Renal cortical epithelial cell (primary cell): ENCODE measurements around the gene ABCD3. TPM values are rescaled to one million over a fixed set of nuclear protein-coding genes. Genes with fewer than 3 reads are reported as not detected.
A peak's percentile ranks its signal among the peaks of the same experiment; 100 is the strongest.
"Not testable (repeated sequence)": the region's sequence is repeated elsewhere in the genome, so short reads cannot be mapped to it uniquely, and the experiment has no call there.

Experiments used
- DNase-seq: peaks from one replicate; pipeline ENCODE4 v3.0.0-alpha.2; 2011; ENCODE audit warnings: low read depth
- total RNA-seq: library from RNA; depleted of rRNA; stranded (reverse); fragments of >200 nt; gene quantifications from 2 replicates; pipeline ENCODE4 v1.2.3, GENCODE V29; 2014

The ABCD3 gene
- total RNA-seq = 66.9 and 77.2 TPM in 2 replicates

DNA sequence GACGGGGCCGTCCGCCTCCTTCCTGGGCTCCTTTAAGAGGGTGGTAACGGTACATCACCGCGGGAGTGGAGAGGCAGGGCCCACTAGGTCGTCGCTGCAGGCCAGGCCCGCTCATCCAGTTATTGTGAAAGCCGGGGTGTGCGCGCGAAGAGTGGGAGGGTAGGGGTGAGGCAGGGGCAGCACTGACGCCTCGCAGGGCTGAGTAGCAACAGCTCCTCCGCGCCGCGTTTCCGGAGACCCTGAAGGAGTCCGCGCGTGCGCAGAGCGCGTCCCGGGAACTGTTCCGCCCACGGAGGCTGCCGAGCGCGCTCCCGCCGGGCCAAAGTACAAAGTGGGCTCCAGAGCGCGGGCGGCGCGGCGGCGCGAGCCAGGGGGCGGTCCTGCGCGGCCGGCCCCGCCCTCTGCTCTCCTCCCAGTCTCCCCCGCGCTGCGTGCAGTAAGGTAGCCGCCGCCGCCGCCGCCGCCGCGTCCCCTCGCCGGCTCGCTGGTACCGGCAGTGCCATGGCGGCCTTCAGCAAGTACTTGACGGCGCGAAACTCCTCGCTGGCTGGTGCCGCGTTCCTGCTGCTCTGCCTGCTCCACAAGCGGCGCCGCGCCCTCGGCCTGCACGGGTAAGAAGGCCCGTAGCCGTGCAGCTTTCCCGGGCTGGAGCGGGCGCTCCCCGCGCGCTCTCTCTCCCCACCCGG is at the start of gene ABCD3:
Gene ABCD3 (plus strand): TSS at position 412 of the 686 bp plus-strand sequence. CDS start 90 bp downstream, at position 502.
- DNase-seq = peak; percentile 91

DNA sequence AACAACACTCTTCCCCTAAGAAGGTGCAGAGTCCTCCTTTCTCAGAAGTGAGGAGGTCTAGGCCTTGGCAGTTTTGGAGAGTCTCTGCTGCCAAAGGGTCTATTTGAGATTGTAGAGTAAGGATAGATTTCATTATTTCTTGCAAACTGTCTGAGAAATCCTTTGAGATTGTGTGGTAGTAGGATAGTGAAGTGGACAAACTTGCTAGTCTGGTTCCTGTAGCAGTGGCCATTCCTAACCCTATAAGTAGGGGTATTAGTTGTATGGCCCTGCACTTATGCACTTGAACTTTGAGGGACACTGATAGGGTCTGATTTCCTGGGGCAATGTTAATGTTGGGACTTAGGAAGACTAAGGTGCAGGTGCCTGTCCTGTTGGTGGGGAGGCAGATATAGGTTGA is 45.4 kb upstream of the ABCD3 start:
- DNase-seq = not testable (repeated sequence)

DNA sequence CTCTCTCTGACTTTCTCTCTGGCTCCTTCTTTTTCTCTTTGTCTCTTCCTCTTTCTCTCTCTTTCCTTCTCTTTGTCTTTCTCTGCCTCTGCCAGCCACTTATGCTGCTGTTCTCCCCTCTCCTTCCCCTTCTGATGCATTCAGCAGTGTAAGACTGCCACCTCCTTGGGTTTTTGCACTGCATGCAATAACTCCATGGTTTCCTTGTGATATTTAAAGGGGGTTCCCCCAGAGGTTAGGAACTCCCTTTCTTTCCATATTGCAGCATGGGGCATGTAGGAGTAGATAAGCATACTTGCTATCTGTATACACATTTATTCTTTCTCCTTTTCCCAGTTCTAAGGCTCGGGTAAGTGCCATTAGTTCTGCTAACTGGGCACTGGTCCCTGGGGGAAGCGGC is 44.9 kb upstream of the ABCD3 start:
- not testable (repeated sequence) for DNase-seq

DNA sequence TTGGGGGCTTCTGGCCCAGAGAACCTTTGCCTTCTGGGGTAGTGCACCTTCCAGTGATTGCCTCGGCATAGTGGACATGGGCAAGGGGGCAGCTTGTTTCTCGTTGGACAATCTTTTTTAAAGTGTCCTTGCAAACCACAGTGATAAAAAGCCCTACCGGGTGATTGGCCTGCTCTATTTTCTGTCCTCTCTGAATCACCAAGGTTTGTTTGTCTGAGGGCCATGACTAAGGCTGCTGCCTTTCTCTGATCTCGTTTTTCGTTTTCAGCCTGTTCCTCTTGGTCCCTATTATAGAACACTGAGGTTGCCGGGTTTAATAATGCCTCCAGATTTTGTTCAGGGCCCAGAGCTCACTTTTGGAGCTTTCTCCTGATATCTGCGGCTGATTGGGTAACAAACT is 42.5 kb upstream of the ABCD3 start:
- not testable (repeated sequence) for DNase-seq

DNA sequence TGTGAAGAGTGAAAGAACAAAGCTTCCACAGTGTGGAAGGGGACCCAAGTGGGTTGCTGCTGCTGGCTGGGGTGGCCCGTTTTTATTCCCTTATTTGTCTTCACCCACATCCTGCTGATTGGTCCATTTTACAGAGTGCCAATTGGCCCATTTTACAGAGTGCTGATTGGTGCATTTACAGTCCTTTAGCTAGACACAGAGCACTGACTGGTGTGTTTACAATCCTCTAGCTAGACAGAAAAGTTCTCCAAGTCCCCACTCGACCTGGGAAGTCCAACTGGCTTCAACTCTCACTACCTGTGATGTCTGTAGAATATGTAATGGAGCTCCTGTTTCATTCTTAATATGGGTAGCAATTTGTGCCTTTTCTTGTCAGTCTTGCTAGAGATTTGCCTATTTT is 39.7 kb upstream of the ABCD3 start:
- DNase-seq = not testable (repeated sequence)

DNA sequence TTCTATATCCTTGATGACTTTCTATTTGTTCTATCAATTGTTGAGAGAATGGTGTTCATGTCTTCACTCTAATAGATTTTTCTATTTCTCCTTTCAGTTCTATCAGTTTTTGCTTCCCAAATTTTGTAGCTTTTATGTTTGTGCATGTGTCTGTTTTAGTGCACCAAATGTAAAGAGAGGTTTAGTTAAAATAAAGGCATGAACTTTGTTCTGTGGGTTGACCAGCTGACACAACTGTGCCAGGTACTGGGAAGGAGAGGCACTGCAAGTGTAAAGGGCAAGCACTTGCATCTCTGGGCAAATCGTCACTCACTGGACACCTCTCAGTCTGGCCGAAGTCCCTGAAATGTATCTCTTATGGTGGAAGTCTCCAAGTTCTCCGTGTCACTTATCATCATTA is 38.6 kb upstream of the ABCD3 start:
- no peak for DNase-seq

DNA sequence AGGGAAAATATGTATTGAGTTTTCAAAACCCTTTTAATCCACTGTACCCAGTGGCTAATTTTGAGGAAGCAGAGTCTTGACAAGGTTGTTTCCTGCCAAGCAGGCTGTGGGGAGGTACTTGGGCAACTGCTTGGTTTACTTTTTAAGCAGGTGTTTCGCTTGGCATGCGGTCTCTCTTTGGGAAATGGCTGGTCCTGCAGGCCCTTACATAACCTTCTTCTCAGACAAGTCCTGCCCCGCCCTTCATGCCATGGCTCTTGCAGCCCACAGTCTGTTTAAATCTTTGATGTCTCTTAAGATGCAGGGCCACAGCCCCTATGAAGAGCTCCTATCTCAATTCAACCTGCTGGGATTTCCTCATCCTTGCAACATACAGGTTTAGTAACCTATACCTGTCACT is 36.0 kb upstream of the ABCD3 start:
- DNase-seq = peak; percentile 72

DNA sequence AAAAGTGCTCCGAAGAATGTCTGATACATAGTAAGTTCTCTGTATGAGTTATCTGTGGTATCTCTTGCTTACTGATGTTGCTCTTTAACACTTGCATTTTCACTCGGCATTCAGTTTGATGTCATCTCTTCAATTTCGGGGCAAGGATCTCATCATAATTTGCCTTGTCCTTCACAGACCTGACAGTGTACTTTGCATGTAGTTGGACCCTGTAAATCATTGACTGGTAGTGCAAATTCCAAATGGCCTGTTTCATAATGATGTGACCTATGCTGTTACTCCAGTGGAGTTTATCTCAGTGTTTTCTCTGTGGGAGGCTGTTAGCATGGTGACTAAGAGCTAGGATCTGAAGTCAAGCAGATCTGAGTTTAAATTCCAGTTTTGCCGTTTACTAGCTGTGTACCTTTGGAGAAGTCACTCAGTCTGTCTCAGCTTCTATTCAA is 34.2 kb upstream of the ABCD3 start:
- DNase-seq = peak; percentile 100

DNA sequence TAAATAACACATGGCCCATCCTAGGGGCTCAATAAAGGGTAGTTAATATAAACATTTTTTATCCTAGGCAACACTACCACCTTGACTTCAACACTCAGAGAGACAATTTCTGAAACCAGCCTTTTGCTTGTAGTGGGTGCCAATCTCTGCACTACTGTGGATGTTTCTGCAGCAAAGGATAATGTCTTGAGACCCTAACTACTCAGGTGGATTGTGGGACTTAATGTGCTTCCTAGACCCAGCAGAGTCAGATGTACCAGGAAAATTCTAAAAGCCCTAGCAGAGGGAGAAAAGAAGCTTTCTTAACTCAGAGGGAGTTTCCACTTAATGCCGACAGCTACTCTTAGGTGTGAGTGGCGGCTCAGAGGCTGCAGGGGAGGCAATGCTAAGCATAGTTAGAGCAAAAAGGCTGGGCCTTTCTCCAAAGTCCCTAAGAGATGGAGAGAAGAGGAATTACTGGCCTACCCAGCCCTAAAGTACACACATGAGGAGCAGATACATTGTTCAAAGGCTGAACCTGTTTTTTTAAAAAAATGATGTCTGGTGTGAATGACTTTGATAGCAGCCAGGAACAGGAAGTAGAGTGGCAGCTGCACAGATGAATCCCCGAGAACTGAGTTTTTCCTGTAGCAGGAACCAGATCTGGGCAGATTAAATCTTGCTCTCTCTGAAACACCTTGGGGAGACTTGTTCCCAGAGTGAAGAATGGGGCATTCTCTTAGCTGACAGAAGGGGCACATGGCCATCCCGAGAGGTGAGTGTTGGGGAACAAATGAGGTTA is 33.5 kb upstream of the ABCD3 start:
- DNase-seq = peak; percentile 61

DNA sequence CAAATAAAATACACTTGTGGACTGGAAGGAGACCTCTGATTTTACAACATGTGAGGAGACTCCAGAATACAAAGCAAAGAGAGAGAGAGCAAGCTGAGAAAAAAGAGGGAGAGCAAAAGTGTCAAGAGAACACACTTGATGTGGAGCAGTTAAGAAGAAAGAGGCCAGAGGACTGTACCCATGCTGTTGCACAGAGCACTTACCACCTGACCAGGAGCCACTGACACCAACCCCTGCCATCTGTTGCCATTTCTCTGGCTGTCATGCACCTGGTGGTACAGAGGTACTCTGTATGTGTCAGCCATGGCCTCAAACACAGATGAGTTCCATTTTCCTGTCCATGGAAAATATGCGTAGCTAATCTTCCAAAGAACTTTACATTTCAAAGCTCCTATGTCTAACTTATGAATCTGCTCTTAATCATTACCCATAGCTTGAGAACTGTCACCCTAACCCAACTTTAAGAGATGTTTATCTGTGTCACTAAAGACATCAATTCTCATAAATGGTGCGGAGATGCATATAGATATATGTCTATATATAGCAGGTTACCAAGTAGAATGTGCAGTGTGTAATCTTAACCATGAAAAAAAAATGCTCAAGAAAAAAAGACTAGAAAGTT is 32.8 kb upstream of the ABCD3 start:
- DNase-seq = peak; percentile 18

DNA sequence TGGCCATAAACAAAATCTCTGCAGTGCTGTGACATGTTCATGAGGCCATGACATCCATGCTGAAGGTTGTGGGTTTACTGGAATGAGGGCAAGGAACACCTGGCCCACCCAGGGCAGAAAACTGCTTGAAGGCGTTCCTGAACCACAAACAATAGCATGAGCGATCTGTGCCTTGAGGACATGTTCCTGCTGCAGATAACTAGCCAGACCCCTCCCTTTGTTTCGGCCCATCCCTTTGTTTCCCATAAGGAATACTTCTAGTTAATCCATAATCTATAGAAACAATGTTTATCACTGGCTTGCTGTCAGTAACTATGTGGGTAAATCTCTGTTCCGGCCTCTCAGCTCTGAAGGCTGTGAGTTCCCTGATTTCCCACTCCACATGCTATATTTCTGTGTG is 28.9 kb upstream of the ABCD3 start:
- no peak for DNase-seq

DNA sequence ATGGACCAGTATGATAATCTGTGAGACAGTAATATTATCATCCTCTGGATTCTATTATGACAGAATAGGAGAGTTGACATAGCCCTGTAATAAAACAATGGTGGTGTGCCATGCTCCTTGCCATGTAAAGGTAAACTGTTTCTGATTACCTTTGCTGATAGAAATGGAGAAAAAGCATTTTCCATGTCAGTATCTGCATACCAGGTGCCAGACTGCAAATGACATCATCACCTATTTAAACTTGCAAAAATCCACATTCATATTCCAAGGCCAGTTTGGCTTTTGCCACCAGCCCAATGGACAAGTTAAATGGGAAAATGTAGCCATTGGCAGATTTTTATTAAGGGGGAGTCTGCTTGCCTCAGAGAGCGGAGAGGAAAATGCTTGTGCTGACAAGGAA is 23.9 kb upstream of the ABCD3 start:
- DNase-seq = no peak

DNA sequence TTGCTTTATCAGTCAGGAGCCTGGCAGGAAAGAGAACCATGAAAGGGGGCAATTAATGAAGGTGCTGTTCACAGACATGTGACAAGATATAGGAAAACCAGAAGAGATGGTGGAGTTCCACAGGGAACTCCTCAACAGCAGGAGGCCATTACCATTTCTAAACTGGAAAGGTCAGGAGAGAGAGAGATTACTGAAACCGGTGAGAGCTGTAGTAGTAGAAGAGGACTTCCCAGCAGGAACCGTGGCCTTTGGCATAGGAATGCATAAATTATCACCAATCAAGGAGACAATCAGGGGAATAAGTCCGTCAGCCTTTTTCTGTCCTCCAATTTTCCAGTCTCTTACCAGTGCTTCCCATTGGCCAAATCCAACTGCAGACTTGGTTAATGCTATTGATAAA is 23.0 kb upstream of the ABCD3 start:
- DNase-seq = no peak

DNA sequence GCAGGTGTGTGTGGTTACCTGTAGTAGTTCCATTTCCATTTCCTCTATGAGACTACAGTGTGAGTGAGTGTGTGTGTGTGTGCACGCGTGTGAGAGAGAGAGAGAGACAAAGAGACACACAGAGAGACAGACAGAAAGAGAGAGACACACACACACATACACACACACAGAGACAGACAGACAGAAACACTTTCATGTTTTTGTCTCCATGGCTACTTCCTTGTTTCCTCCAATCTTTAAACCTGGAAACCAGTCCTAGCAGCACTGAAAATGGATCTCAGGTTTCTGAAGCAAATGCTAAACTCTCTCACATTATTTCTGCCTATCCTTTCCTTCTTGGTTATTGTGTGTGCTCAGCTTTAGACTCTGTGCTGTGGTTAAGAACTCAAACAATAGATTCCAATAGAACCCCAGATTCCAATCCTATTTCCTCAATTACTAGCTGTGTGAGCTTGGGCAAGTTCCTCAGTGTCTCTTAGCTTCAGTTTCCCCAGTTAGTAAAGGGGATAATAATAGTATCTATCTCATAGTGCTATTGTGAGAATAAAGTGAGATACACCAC is 22.4 kb upstream of the ABCD3 start:
- peak; percentile 57 for DNase-seq

DNA sequence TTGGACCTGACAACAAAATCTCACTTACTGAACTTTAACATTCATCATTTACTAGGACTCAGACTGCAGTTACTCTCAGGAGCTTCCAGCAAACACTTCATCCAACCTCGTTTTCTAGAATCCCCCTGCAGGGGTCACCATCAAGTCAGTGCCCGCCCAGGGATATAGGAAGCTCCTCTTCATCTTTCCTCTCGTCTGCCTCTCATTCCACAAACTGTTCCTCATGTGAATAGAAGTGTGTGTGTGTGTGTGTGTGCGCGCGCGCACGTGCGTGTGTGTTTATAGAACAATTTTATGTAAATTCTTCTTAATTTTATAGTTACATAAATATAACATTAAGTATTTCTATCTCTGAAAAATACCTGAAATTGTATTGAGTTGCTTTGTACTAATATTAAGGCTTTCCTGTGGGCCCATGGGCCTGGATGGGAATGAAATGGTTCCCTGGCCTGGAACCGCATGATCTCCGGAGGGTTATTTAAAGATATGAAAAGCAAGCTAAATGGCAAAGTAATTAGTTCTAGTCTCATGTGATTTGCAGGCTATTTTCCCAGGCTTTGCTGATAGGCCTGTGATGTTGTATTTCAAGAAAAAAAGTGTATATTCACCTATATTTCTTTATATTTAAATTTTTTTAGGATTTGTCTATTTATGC is 21.7 kb upstream of the ABCD3 start:
- DNase-seq = no peak

DNA sequence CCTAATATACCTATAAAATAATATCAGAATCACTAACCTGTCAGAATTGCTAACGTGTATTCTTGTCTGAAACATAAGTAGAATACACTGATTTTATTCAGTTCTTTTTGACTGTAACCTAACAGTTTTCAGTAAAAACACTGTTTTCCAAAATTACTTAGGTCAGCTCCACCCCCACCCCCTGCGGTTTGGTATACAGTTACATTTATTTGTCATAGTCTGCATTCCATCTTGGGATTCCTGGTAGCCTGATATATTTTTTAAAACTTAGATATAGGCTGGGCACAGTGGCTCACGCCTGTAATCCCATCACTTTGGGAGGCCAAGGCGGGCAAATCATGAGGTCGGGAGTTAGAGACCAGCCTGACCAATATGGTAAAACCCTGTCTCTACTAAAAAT is 19.8 kb upstream of the ABCD3 start:
- DNase-seq = no peak

DNA sequence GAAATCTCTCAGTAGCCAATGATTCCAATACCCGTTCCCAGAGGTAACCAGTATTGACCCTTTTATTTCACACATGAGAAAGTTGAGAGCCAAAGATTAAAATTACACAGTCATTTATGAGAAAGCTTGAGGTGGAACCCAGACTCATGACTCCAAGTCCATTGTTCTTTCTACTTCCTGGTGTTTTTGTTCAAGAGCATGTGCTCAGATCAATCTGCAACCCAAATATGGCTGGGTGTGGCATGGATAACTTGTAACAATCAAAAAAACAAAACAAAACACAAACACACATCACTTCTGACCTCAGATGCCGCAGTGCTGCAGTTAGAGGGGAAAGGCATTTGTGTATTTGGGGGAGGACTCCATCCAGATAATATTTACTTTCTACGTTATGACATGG is 18.7 kb upstream of the ABCD3 start:
- DNase-seq = no peak

DNA sequence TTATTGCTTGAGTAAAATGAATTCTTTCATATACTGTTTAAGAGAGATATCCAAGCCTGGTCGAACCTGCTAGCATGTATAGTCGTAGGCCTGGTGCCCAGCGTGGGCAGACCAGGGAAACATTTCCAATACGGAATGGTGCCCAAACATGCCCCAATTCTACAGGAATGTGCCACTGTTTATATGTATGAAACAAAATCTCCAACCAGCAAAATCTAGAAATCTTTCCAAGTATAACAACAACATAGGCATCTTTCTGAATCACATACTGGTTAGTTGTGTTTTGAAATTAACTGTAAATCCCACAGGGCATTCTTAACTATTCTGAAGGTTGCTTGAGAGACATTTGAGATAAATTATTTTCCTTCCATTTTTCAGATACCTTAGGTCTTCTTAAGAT is 17.0 kb upstream of the ABCD3 start:
- DNase-seq = no peak

DNA sequence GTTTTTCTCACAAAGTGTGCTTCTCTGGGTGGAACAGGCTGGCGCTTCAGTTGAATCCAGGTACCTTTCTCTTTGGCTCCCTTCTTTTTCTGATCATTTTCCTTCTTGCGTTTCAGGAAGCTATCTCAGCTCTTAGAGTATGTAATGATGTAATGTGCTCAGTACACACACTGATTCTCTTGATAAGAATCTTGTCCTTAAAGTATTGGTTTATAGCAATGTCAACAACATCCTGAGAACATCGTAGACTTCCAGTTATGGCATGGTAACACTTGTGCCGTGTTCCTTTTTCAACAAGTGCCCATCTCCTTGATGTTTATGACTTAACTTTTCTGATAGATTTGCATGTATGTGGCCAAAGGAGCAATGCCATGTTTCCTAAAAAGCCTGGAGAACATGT is 11.7 kb upstream of the ABCD3 start:
- no peak for DNase-seq

DNA sequence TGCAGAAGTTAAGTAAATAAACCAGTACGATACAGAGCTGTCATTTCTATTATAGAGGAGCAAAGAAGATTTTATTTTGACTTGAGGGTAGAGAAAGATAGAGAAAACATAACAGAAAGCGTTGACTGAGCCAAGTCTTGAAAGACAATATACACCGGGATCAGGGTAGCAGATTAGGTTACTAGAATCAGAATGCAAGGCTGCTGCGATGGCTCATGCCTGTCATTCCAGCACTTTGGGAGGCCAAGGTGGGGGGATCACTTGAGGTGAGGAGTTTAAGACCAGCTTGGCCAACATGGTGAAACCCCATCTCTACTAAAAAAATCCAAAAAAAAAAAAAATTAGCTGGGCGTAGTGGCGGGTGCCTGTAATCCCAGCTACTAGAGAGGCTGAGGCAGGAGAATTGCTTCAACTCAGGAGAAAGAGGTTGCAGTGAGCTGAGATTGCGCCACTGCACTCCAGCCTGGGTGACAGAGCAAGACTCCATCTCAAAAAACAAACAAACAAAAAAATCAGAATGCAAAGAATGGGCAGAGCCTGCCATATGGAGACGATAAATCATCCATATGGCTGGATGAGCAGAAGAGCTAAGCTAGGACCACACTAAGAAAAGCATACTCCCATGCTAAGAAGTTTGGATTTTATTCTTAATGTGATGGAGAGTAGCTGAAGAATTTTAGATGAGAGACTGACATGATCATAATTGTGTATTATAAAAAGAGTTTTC is 9.9 kb upstream of the ABCD3 start:
- no peak for DNase-seq

DNA sequence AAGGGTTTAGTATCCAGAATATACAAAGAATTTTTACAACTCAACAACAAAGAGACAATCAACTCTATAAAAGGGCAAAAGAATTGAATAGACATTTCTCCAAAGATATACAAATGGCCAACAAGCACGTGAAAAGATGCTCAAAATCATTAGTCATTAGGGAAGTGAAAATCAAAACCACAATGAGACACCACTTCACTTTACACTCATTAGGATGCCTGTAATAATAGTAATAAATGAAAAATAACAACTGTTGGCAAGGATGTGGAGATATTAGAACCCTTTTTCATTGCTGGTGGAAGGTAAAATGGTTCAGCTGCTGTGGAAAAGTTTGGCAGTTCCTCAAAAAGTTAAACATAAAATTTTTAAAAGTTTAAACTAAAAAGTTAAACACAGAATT is 7.0 kb upstream of the ABCD3 start:
- DNase-seq = no peak
